ENCODE data around the gene DENND1C. TPM values are rescaled to one million over a fixed set of nuclear protein-coding genes. Genes with fewer than 3 reads are reported as not detected.

DENND1C gene
- polyA plus RNA-seq, 2 of the 4 experiments (the other 2 are of a cell fraction): 0.30 to 0.32 TPM

DNA sequence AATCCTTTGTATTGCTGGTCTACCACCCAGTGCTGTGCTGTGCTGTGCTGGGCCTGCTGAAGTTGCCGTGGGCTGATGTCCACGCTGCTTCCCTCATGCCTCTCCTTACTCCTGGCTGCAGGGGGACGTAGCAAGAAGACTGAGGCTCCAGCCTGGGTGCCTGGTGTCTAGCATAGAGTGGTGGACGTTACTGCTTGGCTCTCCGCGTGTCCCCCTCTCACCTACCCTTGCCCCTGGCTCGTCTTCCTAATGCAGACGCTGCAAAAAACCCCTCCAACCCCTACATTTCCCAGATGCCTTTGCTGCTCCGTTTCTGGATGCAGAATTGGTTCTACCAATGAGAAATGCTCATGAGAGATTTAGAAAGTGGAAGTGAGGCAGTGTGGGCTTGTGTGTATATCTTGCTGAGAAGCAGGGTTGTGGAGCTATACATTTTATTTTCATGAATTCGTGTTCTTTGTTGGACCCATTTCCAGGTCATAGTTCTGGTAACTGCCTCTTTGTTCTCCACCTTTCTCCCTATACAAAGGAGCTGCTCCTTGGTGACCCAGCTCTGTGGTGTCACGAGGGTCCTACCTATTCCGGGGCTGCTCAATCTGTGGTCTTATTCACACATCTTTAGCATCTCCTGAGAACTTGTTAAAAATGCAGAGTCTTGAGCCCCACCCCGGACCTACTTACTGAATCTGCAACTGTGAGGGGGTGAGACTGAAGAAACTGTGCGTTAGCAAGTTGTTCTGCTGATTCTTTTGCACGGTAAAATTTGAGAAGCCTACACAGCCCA, 7.9 kb upstream of the DENND1C start:
- TF ChIP-seq MAFK (IDR thresholded peaks at IDR 0.05; ENCODE audit: partially characterized antibody) (no peak), POLR2A (IDR thresholded peaks at IDR 0.05; ENCODE audit: low read length) (no peak), RFX5 (IDR thresholded peaks at IDR 0.05) (no peak), RAD21 (conservative IDR thresholded peaks at IDR 0.05 in 1 of 2, IDR thresholded peaks at IDR 0.05 in 1 of 2) (no peak)
- CTCF ChIA-PET: no interaction called here

DNA sequence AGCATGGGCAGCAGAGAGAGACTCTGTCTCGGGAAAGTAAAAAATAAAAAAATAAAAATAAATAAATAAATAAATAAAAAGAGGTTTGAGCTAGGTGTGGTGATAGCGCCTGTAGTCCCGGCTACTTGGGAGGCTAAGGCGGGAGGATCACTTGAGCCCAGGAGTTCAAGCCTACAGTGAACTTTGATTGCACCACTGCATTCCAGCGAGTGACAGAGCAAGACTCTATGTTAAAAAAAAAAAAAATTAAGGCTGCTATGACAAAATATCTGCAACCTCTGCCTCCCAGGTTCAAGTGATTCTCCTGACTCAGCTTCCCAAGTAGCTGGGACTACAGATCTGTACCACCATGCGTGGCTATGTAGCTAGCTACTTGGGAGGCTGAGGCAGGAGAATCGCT, 3.2 kb upstream of the DENND1C start:
- FAIRE-seq (no peak), DNase-seq (ENCODE audit: low read depth in 1 of 2, low spot score in 1 of 2) (no peak), ATAC-seq (no peak)
- WGBS (ENCODE audit: missing lambda C conversion rate): 87% methylated on average over 7 of the region's 7 CpGs
- POLR2A ChIA-PET: no interaction called here
- Histone ChIP-seq H3K4me1 (no peaks in the 10 kb centered on the region), H3K27ac (no peak overlapping the region), H3K4me2 (no peak overlapping the region), H3K4me3 (no peak overlapping the region), H3K9me3 (no peaks in the 10 kb centered on the region)
- CTCF ChIA-PET: interaction anchor here (0.8 to 2.3 kb wide), 2 partner anchors 13 to 379 kb away, joined by 3 to 5 read pairs; no protein-coding TSS in a partner anchor
- TF ChIP-seq E2F6 (IDR thresholded peaks at IDR 0.05; ENCODE audit: borderline replicate concordance, low read depth) (no peak), SREBF2 (IDR thresholded peaks at IDR 0.05) (no peak), CEBPB (IDR thresholded peaks at IDR 0.05) (no peak), CBX8 (IDR thresholded peaks at IDR 0.05) (no peak), GATA3 (IDR thresholded peaks at IDR 0.05; ENCODE audit: borderline replicate concordance) (no peak), HEYL (CRISPR knock-in tag; IDR thresholded peaks at IDR 0.05) (no peak), HOXB5 (CRISPR knock-in tag; IDR thresholded peaks at IDR 0.05) (no peak), RNF2 (IDR thresholded peaks at IDR 0.05; ENCODE audit: borderline replicate concordance, low read depth) (no peak), FOXS1 (CRISPR knock-in tag; IDR thresholded peaks at IDR 0.05) (no peak), HES2 (IDR thresholded peaks at IDR 0.05) (no peak)

More for the DNA sequence above, 7.9 kb upstream of the DENND1C start:
- H3K4me3 ChIP-seq: no peak overlapping the region
- ATAC-seq: no peak; a peak in 1 of 6 replicates
- no peaks in the 10 kb centered on the region for H3K4me1 ChIP-seq
- WGBS (ENCODE audit: missing lambda C conversion rate): 45% methylated on average over 15 of the region's 15 CpGs
- FAIRE-seq: no peak
- POLR2A ChIA-PET: no interaction called here
- no peak overlapping the region for H3K27ac ChIP-seq
- no peak for DNase-seq (ENCODE audit: low read depth in 1 of 2, low spot score in 1 of 2)
- peak overlapping the region; percentile 21; the same call in 1 of the 3 replicates for H3K4me2 ChIP-seq
- H3K9me3 ChIP-seq: 0 out of 3 replicates have a peak, but pooled peaks cover 4% of the 10 kb centered on the region

DNA sequence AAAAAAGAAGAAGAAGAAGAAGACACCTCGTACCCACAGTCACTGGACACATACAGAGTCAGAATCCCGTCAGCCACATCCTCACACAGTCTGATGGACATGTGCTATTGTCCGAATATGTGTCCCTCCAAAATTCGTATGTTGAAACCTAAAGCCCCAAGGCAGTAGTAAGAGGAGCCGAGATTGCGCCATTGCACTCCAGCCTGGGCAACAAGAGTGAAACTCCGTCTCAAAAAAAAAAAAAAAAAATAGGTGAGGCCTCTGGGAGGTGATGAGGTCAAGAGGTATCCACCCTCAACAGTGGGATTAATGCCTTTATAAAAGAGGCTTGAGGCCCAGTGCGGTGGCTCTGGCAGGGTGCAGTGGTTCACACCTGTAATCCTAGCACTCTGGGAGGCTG, 2.6 kb upstream of the DENND1C start:
- CTCF ChIA-PET: interaction anchor here (1.0 kb wide), 1 partner anchor 24 kb away, joined by 3 read pairs; no protein-coding TSS in a partner anchor
- Histone ChIP-seq H3K27ac (no peak overlapping the region), H3K9me3 (no peaks in the 10 kb centered on the region), H3K4me3 (no peak overlapping the region), H3K4me2 (no peak overlapping the region), H3K4me1 (no peaks in the 10 kb centered on the region)
- TF ChIP-seq ELK1 (IDR thresholded peaks at IDR 0.05; ENCODE audit: low read depth, low read length): no peak
- TF ChIP-seq, protein P1, sequence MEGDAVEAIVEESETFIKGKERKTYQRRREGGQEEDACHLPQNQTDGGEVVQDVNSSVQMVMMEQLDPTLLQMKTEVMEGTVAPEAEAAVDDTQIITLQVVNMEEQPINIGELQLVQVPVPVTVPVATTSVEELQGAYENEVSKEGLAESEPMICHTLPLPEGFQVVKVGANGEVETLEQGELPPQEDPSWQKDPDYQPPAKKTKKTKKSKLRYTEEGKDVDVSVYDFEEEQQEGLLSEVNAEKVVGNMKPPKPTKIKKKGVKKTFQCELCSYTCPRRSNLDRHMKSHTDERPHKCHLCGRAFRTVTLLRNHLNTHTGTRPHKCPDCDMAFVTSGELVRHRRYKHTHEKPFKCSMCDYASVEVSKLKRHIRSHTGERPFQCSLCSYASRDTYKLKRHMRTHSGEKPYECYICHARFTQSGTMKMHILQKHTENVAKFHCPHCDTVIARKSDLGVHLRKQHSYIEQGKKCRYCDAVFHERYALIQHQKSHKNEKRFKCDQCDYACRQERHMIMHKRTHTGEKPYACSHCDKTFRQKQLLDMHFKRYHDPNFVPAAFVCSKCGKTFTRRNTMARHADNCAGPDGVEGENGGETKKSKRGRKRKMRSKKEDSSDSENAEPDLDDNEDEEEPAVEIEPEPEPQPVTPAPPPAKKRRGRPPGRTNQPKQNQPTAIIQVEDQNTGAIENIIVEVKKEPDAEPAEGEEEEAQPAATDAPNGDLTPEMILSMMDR (IDR thresholded peaks at IDR 0.05): no peak
- TF ChIP-seq TP53 (CRISPR knock-in tag; IDR thresholded peaks at IDR 0.05): no peak
- TF ChIP-seq POLR2A (IDR thresholded peaks at IDR 0.05; ENCODE audit: low read length): no peak
- TF ChIP-seq USF2 (IDR thresholded peaks at IDR 0.05): no peak
- TF ChIP-seq, protein P2, sequence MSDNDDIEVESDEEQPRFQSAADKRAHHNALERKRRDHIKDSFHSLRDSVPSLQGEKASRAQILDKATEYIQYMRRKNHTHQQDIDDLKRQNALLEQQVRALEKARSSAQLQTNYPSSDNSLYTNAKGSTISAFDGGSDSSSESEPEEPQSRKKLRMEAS (IDR thresholded peaks at IDR 0.05): no peak
- no peak for TF ChIP-seq HOXA7 (CRISPR knock-in tag; IDR thresholded peaks at IDR 0.05)
- TF ChIP-seq HOXB5 (CRISPR knock-in tag; IDR thresholded peaks at IDR 0.05): no peak
- no peak for TF ChIP-seq RNF2 (IDR thresholded peaks at IDR 0.05; ENCODE audit: borderline replicate concordance, low read depth)
- no peak for TF ChIP-seq RAD21 (conservative IDR thresholded peaks at IDR 0.05 in 1 of 2, IDR thresholded peaks at IDR 0.05 in 1 of 2)
- TF ChIP-seq ESRRA (IDR thresholded peaks at IDR 0.05; ENCODE audit: borderline replicate concordance, low read length): no peak
- TF ChIP-seq NR3C1 (IDR thresholded peaks at IDR 0.05): no peak
- TF ChIP-seq RFX5 (IDR thresholded peaks at IDR 0.05): no peak
- no peak for TF ChIP-seq SREBF2 (IDR thresholded peaks at IDR 0.05)
- FAIRE-seq (no peak), ATAC-seq (no peak), DNase-seq (ENCODE audit: low read depth in 1 of 2, low spot score in 1 of 2) (no peak)
- POLR2A ChIA-PET: no interaction called here
- WGBS (ENCODE audit: missing lambda C conversion rate): 83% methylated on average over 8 of the region's 8 CpGs

Data from A549 (cell line).